Measurements from ENCODE around the gene NTRK2.

- no peak for TF ChIP-seq CTCF (conservative IDR thresholded peaks at IDR 0.05 in 1 of 2, IDR thresholded peaks at IDR 0.05 in 1 of 2; ENCODE audit: extremely low read depth in 1 of 2, insufficient read depth in 1 of 2, low read depth in 1 of 2, low read length in 2 of 2)
- no peak for TF ChIP-seq EZH2 (IDR thresholded peaks at IDR 0.05; ENCODE audit: borderline replicate concordance, low read length)
Measured at GRCh38 chr9:84835745-84836144, 166.2 kb downstream of the NTRK2 start.

All from mammary epithelial cell (primary cell).